Panc1 (cell line): Measurements from ENCODE around the gene ALPK3. TPM values are rescaled to one million over a fixed set of nuclear protein-coding genes. Genes with fewer than 3 reads are reported as not detected.

Source experiments
- ATAC-seq: fragments of 200-7000 bp; cut with Tn5 transposase; 2 replicates; pipeline ENCODE4 v1.9.1; 2020; ENCODE audit warnings: mild to moderate bottlenecking, moderate library complexity
- BruUV-seq: library from RNA; stranded (reverse); fragments of 400-500 nt; replicated peaks from 2 replicates; lab custom pipeline; 2021; lab: Mats Ljungman, UMichigan
- CTCF ChIA-PET: fragments of 300-600 bp; sonication (Branson Sonifier 250); formaldehyde crosslinking; loops from one replicate; lab custom pipeline; 2022; ENCODE audit warnings: antibody characterized with exemption; lab: Charles Lee
- POLR2A ChIA-PET: fragments of 300-600 bp; sonication (Branson Sonifier 250); formaldehyde crosslinking; loops from one replicate; lab custom pipeline; 2022; ENCODE audit warnings: antibody characterized with exemption; lab: Charles Lee
- DNase-seq: peaks from one replicate; pipeline ENCODE4 v3.0.0-alpha.2; 2010; ENCODE audit warnings: low read depth, low spot score
- H3K27ac ChIP-seq: 2 replicates; pipeline ENCODE4 v1.5.1; 2011; ENCODE audit warnings: mild to moderate bottlenecking, low read length, inconsistent platforms
- H3K27me3 ChIP-seq: fragments of 200-500 bp; sonication (Bioruptor generic); 2 replicates; pipeline ENCODE4 v1.6.0; 2014; ENCODE audit warnings: low read length, inconsistent platforms; ENCODE audit not compliant: control insufficient read depth, insufficient read depth
- H3K36me3 ChIP-seq: fragments of 200-500 bp; sonication (Bioruptor generic); 2 replicates; pipeline ENCODE4 v1.5.1; 2014; ENCODE audit warnings: inconsistent platforms, mild to moderate bottlenecking, low read length, moderate library complexity; ENCODE audit not compliant: control insufficient read depth, insufficient read depth
- H3K4me1 ChIP-seq: 2 replicates; pipeline ENCODE4 v1.5.1; 2011; ENCODE audit warnings: inconsistent platforms, mild to moderate bottlenecking, low read length, moderate library complexity; ENCODE audit not compliant: control insufficient read depth, insufficient read depth
- H3K4me3 ChIP-seq, 2 experiments: 2 replicates each; pipeline ENCODE4 v1.5.1; 2011 to 2012; ENCODE audit warnings: low read depth in 2 of 2, low read length in 2 of 2, mild to moderate bottlenecking in 2 of 2, inconsistent platforms in 1 of 2, moderate library complexity in 1 of 2
- H3K9me3 ChIP-seq: fragments of 200-500 bp; sonication (Bioruptor generic); 2 replicates; pipeline ENCODE4 v1.5.1; 2014; ENCODE audit warnings: low read depth, mild to moderate bottlenecking, inconsistent platforms, low read length, moderate library complexity; ENCODE audit not compliant: control insufficient read depth, insufficient read depth
- CTCF ChIP-seq: fragments of 450-650 bp; IDR thresholded peaks from 2 replicates; pipeline ENCODE4 v1.5.1; 2017; ENCODE audit warnings: mild to moderate bottlenecking
- POLR2AphosphoS5 ChIP-seq: IDR thresholded peaks from 2 replicates; pipeline ENCODE4 v1.6.1; 2012; ENCODE audit warnings: mild to moderate bottlenecking, low read depth, low read length, moderate library complexity
- REST ChIP-seq, 2 experiments: IDR thresholded peaks; 2 replicates each; pipeline ENCODE4 v1.6.1; 2011 to 2012; ENCODE audit warnings: low read depth in 2 of 2, control low read depth in 1 of 2, low read length in 1 of 2, mild to moderate bottlenecking in 1 of 2, moderate library complexity in 1 of 2; ENCODE audit not compliant: insufficient read depth in 1 of 2
- SIN3A ChIP-seq: IDR thresholded peaks from 2 replicates; pipeline ENCODE4 v1.6.1; 2012; ENCODE audit warnings: low read depth, mild to moderate bottlenecking, low read length, moderate library complexity, borderline replicate concordance; ENCODE audit not compliant: insufficient read depth
- TCF7L2 ChIP-seq: IDR thresholded peaks from 2 replicates; pipeline ENCODE4 v1.6.1; 2011; ENCODE audit warnings: mild to moderate bottlenecking, low read depth, low read length, inconsistent platforms
- in situ Hi-C: cut with HindIII; loops from 2 replicates; pipeline ENCODE4 v1.10.0; 2016; ENCODE audit warnings: low sequenced_read_pairs, low pct_unique_long_range_greater_than_20kb
- intact Hi-C: fragments of 100-400 bp; cut with micrococcal nuclease; formaldehyde crosslinking; loops from one replicate; pipeline ENCODE4 v1.10.0; 2022; ENCODE audit not compliant: unreplicated experiment
- total RNA-seq: library from RNA; stranded (reverse); gene quantifications from one replicate; pipeline ENCODE4 v1.2.1, GENCODE V29; 2021; ENCODE audit not compliant: unreplicated experiment

The ALPK3 gene
- total RNA-seq, 1 experiment from 2014 or later = 1.0 TPM

GRCh38 chr15:84899750-84900149, 82.6 kb downstream of the ALPK3 start:
- Histone ChIP-seq H3K36me3 (no peaks in the 10 kb centered on the region), H3K4me3 (no peak overlapping the region), H3K27me3 (no peaks in the 10 kb centered on the region), H3K27ac (no peak overlapping the region), H3K4me1 (no peaks in the 10 kb centered on the region), H3K9me3 (no peaks in the 10 kb centered on the region)
- ChIA-PET CTCF (no interaction called here), POLR2A (no interaction called here)
- intact Hi-C loops (no loop called here), in situ Hi-C loops (no loop called here)
- DNase-seq (no peak), ATAC-seq (no peak)
- BruUV-seq = no TSS peak
- no peak for TF ChIP-seq SIN3A
- no peak for TF ChIP-seq TCF7L2
- no peak for TF ChIP-seq CTCF
- no peak for TF ChIP-seq POLR2AphosphoS5
- TF ChIP-seq REST (IDR thresholded peaks at IDR 0.05; ENCODE audit: insufficient read depth in 1 of 2, low read depth in 2 of 2, low read length in 1 of 2) = no peak

- H3K4me1 ChIP-seq = no peaks in the 10 kb centered on the region
- H3K4me3 ChIP-seq = no peak overlapping the region
- H3K36me3 ChIP-seq = no peaks in the 10 kb centered on the region
- no peaks in the 10 kb centered on the region for H3K9me3 ChIP-seq
- intact Hi-C loops = no loop called here
- no peak for ATAC-seq
- in situ Hi-C loops = no loop called here
- POLR2A ChIA-PET = no interaction called here
- TF ChIP-seq TCF7L2 (no peak), SIN3A (no peak), POLR2AphosphoS5 (no peak), CTCF (no peak), REST (IDR thresholded peaks at IDR 0.05; ENCODE audit: insufficient read depth in 1 of 2, low read depth in 2 of 2, low read length in 1 of 2) (no peak)
- H3K27me3 ChIP-seq = no peaks in the 10 kb centered on the region
- CTCF ChIA-PET = no interaction called here
- no TSS peak for BruUV-seq
- DNase-seq = no peak
- H3K27ac ChIP-seq = no peak overlapping the region
These were observed 84.4 kb downstream of the ALPK3 start for GRCh38 chr15:84901540-84901939.
